Measurements from ENCODE around the gene NR6A1.

DNA sequence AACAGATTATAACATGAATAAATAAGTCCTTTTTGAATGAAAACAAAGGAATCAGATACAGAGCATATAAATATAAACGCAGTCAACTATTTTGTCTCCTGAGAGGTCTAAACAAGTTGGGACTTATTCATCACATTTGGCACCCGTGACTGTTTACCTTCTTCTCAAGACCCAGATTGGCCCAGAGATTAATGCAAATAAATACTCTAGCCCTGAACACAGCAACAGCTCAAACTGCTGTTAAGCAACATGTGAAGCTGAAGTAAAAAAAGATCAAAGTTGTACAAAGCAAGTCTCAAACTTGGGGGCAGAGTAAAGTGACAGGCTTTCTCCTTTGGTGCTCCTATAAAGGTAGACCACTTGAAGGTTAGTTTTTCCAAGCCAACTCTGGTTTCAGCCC lies 168.9 kb downstream of the NR6A1 start:
- no peak for TF ChIP-seq CTCF (IDR thresholded peaks at IDR 0.05)
- no peak for TF ChIP-seq POLR2A (IDR thresholded peaks at IDR 0.05)
- no peak for TF ChIP-seq EP300 (IDR thresholded peaks at IDR 0.05; ENCODE audit: low read depth)
- no peak for TF ChIP-seq POLR2AphosphoS5 (IDR thresholded peaks at IDR 0.05)
